Adrenal gland (tissue), 12 donors: ENCODE results near the gene MEOX1. TPM values are rescaled to one million over a fixed set of nuclear protein-coding genes. Genes with fewer than 3 reads are reported as not detected.

ENCODE experiments used
- DNase-seq, 7 donors: peaks; one replicate each; pipeline ENCODE4 v3.0.0-alpha.2; 2019 to 2020
- H3K27ac ChIP-seq, 5 donors: fragments of 200-600 bp; sonication (generic) in 4 of 5; 1 replicate in 3 of 5; 2 replicates in 2 of 5; pipeline versions ENCODE4 v1.5.1 to v1.8.0; 2016 to 2020; ENCODE audit warnings: mild to moderate bottlenecking in 1 of 5
- H3K27me3 ChIP-seq: fragments of 200-600 bp; 2 replicates; pipeline ENCODE4 v1.8.0; 2021
- H3K36me3 ChIP-seq, 2 donors: fragments of 200-600 bp; replicated peaks in 1 of 2; 1 replicate in 1 of 2; 2 replicates in 1 of 2; pipeline versions ENCODE4 v1.5.1 to v1.8.0; 2018 to 2022
- H3K4me1 ChIP-seq, 2 donors: fragments of 200-600 bp; replicated peaks in 1 of 2; 1 replicate in 1 of 2; 2 replicates in 1 of 2; pipeline versions ENCODE4 v1.5.1 to v1.8.0; 2018 to 2021
- H3K4me3 ChIP-seq, 4 donors: fragments of 200-600 bp; sonication (generic) in 3 of 4; one replicate each; pipeline ENCODE4 v1.5.1; 2016 to 2018
- H3K9me3 ChIP-seq, 3 donors: fragments of 200-600 bp; sonication (generic) in 1 of 3; replicated peaks in 1 of 3; 1 replicate in 2 of 3; 2 replicates in 1 of 3; pipeline versions ENCODE4 v1.5.1 to v1.8.0; 2016 to 2021
- CTCF ChIP-seq, 6 experiments: fragments of 450-650 bp in 4 of 6; fragments of 200-600 bp in 2 of 6; sonication (generic) in 1 of 6; IDR thresholded peaks; 1 replicate in 5 of 6; 2 replicates in 1 of 6; pipeline versions ENCODE4 v1.5.1 to v1.8.0; 2016 to 2021; ENCODE audit warnings: antibody characterized with exemption in 6 of 6, mild to moderate bottlenecking in 2 of 6, moderate library complexity in 1 of 6
- POLR2A ChIP-seq, 2 donors: fragments of 450-650 bp; IDR thresholded peaks; one replicate each; pipeline ENCODE4 v1.6.1; 2017; ENCODE audit warnings: antibody characterized with exemption in 2 of 2, mild to moderate bottlenecking in 2 of 2, moderate library complexity in 1 of 2
- WGBS, 4 donors: extraction: QIAGEN DNeasy Blood & Tissue Kit in 2 of 4; methylation state at CpG; one replicate each; pipeline versions ENCODE4 v1.1.5 to v1.1.7; 2013 to 2017; 5-methylcytosine and 5-hydroxymethylcytosine counted together
- intact Hi-C, 2 donors: fragments of 100-400 bp; cut with DNase I; formaldehyde crosslinking; loops; one replicate each; pipeline versions ENCODE4 v1.14.1 to v1.15.0; 2022 to 2023
- polyA plus RNA-seq, 3 donors: library from polyadenylated mRNA; stranded (reverse); fragments of 200-250 nt in 2 of 3; fragments of 350-450 nt in 1 of 3; fragmentation: Illumina TruSeq in 1 of 3; extraction: RNeasy Lipid Tissue Mini Kit (QIAGEN cat#74804) in 1 of 3; gene quantifications; one replicate each; pipeline ENCODE4 v1.2.3, GENCODE V29; 2013 to 2014
- total RNA-seq, 9 donors: library from RNA; depleted of rRNA in 4 of 9; stranded (reverse); fragments of >200 nt in 4 of 9; fragments of 120-200 nt in 1 of 9; fragmentation: NEBNext Ultra II Directional in 1 of 9; extraction: Animal tissue kit (Norgen Biotek cat#: 25700) in 1 of 9; gene quantifications; one replicate each; pipeline versions ENCODE4 v1.1.0 to v1.2.4, GENCODE V29; 2013 to 2023
- donor health status: healthy with polysubstance abuse.
- donor health status: Bipolar disorder and iron deficiency.
- donor health status: DM: yes; HTN: yes; CAD: no.
- donor health status: DM: no; HTN: no; CAD: no.
- donor health status: DM: no; HTN: no; CAD: no.
- donor health status: DM: yes; HTN: yes; CAD: no.

Gene MEOX1
- total and polyA plus RNA-seq, 12 donors = 0.11 to 6.6 (median 0.40) TPM; not detected in 2

- H3K36me3 ChIP-seq = no peaks in the 10 kb centered on the region
- DNase-seq = no peak
- TF ChIP-seq CTCF (IDR thresholded peaks at IDR 0.05) (no peak), POLR2A (IDR thresholded peaks at IDR 0.05) (no peak)
- H3K27me3 ChIP-seq = peaks cover 3% of the 10 kb centered on the region
- intact Hi-C loops = no loop called here
- H3K27ac ChIP-seq = no peak overlapping the region
- WGBS, 4 donors = 66 to 72% (median 68%) methylated on average over 10 to 12 of the region's 12 CpGs
- no peak overlapping the region for H3K4me3 ChIP-seq
- no peaks in the 10 kb centered on the region for H3K4me1 ChIP-seq
- no peaks in the 10 kb centered on the region for H3K9me3 ChIP-seq
Measured at GRCh38 chr17:43662413-43663141, 855 bp upstream of the MEOX1 start.

- Histone ChIP-seq H3K27me3 (peaks cover 3% of the 10 kb centered on the region), H3K9me3 (no peaks in the 10 kb centered on the region), H3K4me1 (no peaks in the 10 kb centered on the region), H3K36me3 (no peaks in the 10 kb centered on the region), H3K27ac (no peak overlapping the region), H3K4me3 (no peak overlapping the region)
- WGBS, 4 donors = 61 to 78% (median 65%) methylated on average over 11 to 16 of the region's 16 CpGs
- intact Hi-C loops = no loop called here
- TF ChIP-seq POLR2A (IDR thresholded peaks at IDR 0.05) (no peak), CTCF (IDR thresholded peaks at IDR 0.05) (no peak)
- DNase-seq = no peak
Measured at GRCh38 chr17:43660816-43661493, 767 bp downstream of the MEOX1 start.

GRCh38 chr17:43659823-43660617, 1.7 kb downstream of the MEOX1 start:
- Histone ChIP-seq H3K4me3 (no peak overlapping the region), H3K36me3 (no peaks in the 10 kb centered on the region), H3K4me1 (no peaks in the 10 kb centered on the region), H3K27me3 (peaks cover 3% of the 10 kb centered on the region), H3K27ac (no peak overlapping the region), H3K9me3 (no peaks in the 10 kb centered on the region)
- whole genome bisulfite sequencing, 4 donors = 82 to 95% (median 86%) methylated on average over 7 to 11 of the region's 11 CpGs
- TF ChIP-seq POLR2A (IDR thresholded peaks at IDR 0.05) = no peak
- no peak for TF ChIP-seq CTCF (IDR thresholded peaks at IDR 0.05)
- DNase-seq = no peak
- intact Hi-C loops = no loop called here

- H3K9me3 ChIP-seq = no peaks in the 10 kb centered on the region
- WGBS, 4 donors = 74 to 94% (median 84%) methylated on average over 3 to 9 of the region's 9 CpGs
- H3K27ac ChIP-seq = no peak overlapping the region
- no peak for DNase-seq
- no peaks in the 10 kb centered on the region for H3K36me3 ChIP-seq
- intact Hi-C loops = no loop called here
- H3K4me1 ChIP-seq = no peaks in the 10 kb centered on the region
- no peak overlapping the region for H3K4me3 ChIP-seq
- TF ChIP-seq POLR2A (IDR thresholded peaks at IDR 0.05) (no peak), CTCF (IDR thresholded peaks at IDR 0.05) (no peak)
- peaks cover 3% of the 10 kb centered on the region for H3K27me3 ChIP-seq
Measured at GRCh38 chr17:43658900-43659299, 2.8 kb downstream of the MEOX1 start.
